HS-5 (cell line): ENCODE measurements around the gene CRADD.
"Not testable (repeated sequence)": the region's sequence is repeated elsewhere in the genome, so short reads cannot be mapped to it uniquely, and the experiment has no call there.

Experiments used
- DNase-seq: peaks from one replicate; pipeline ENCODE4 v3.0.0-alpha.2; 2012; ENCODE audit warnings: low read depth

Gene CRADD

GRCh38 chr12:93873561-93873960 is 196.4 kb downstream of the CRADD start:
- DNase-seq = no peak

GRCh38 chr12:93875157-93875556 is 198.0 kb downstream of the CRADD start:
- DNase-seq = no peak

DNA sequence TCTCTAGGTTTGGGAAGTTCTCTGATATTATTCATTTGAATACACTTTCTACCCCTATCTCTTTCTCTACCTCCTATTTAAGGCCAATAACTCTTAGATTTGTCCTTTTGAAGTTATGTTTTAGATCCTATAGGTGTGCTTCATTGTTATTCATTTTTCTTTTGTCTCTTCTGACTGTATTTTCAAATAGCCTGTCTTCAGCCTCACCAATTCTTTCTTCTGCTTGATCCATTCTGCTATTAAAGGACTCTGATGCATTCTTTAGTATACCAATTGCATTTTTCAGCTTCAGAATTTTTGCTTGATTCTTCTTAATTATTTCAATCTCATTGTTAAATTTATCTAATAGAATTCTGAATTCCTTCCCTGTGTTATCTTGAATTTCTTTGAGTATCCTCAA is 199.2 kb downstream of the CRADD start:
- DNase-seq = no peak

DNA sequence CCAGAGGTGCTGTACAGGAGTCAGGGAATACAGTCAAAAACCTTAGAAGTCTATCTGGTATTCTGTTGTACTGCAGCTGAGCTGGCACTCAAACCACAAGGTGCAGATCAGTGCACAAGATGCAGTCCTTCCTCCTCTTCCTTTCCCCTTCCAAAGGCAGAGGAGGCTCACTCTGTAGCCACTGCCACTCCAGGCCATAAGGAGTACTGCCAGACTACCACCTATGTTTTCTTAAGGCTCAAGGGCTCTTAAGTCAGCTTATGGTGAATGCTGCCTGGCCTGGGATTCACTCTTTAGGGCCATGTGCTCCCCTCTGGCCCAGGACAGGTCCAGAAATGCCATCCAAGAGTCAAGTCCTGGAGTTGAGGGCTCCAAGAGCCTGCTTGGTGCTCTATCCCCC is 200.3 kb downstream of the CRADD start:
- no peak for DNase-seq

- DNase-seq = peak; percentile 11
These were observed 202.6 kb downstream of the CRADD start for GRCh38 chr12:93879476-93880421.

DNA sequence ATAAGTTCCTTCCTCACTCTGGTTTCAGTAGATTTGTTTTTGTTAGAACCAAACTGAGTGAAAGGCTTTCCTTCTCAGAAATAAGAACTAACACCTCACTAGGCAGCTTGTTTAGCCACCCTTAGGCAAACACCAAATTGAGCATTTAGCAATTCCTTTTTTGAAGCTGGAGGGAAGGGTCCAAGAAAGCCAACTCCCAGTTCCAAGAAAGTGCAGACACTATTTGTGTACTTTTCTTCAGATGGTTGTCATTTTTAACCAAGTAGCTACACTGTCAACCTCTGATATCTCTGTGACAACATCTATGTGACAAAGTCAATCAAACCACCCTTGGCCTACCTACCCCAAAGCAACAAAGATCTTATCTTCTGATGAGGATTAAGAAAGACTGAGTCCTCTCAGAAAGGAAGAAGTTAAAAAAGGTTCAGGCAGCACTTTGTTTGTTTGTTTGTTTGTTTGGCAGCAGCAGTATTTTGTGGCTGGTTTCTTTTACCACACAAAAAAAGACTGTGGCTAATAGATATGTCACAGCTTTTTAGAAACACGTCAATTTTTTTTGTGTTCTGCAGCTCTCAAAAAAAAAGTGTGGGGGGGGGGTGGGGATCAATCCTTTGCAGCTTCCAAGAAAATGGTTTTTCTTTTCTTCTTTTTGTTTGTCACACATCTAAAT is 203.8 kb downstream of the CRADD start:
- DNase-seq = no peak

- DNase-seq = no peak
These were observed 205.6 kb downstream of the CRADD start for GRCh38 chr12:93882763-93883162.

GRCh38 chr12:93883436-93884154 is 206.4 kb downstream of the CRADD start:
- DNase-seq = peak; percentile 61

DNA sequence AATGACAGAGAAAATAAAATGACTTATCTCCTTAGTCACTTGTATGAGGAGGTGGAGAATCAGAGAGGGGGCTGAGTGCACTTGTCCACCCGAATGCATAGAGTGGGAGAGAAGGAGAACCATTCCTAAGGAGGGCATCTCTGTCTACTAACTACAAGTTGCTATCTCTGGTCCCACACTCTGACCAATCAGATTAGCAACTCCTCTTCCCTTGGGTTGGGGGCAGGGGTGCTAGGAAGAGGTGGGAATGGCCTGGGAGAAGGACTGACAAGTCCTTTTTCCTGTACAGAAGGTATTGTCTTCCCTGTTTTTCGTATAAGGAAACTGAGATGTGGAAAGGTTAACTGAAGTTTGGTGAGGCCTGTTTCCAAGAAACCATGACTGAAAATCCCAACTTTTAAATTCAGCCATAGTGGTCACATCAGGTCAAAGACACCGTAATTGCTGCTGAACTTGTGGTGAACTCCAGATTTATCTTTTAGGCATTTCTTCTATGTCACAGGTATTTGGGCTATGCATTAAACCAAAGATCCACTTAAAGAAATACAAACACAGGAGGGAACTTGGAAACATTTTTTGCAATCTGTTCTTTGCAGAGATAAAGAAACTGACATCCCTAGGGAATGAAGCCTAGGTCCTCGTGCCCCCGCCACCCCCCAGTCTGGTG is 207.8 kb downstream of the CRADD start:
- DNase-seq = no peak

- not testable (repeated sequence) for DNase-seq
These were observed 208.9 kb downstream of the CRADD start for GRCh38 chr12:93885973-93886532.

GRCh38 chr12:93886533-93887511 is 209.6 kb downstream of the CRADD start:
- no peak for DNase-seq

GRCh38 chr12:93888964-93889363 is 211.8 kb downstream of the CRADD start:
- DNase-seq = no peak

GRCh38 chr12:93889516-93890212 is 212.5 kb downstream of the CRADD start:
- no peak for DNase-seq

DNA sequence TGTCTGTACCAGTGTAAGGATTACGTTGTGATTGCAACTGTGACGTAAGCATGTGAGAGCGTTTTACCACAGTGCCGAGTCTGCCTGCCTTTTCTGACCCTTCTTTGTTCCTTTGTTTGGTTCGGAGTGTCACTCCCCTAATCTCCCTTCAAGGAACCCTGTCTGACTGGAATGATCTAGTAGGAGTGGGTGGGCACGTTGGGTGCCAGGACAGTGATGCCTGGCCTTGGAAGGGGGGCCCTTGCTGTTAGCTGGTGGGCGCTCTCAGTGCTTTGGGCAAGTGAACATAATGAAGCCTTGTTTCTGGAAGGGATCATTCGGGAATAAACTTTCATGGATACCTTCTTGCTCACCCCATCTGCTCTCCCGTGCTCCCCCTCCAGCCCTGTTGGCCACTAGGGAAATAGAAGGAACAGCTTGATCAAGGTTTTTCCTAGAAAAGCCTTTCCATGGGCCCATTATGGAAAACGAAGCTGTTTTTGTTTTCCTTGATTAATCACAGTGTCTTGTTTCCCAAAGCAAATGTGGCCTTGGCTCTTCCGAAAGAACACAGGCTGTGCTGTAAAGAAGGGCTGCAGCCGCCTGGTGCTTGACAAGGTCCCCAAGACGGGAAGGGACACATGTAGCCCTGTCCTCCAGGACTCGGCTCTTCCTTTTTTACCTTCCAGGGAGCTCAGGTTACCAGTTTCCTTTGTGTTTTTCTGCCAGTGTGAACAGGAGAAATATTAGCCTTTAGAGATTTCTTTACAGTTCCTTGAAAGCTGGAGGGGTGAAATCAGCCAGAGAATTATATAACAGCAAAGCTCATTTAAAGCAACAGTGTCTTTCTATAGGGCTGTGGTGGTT is 215.5 kb downstream of the CRADD start:
- DNase-seq = no peak

- no peak for DNase-seq
These were observed 217.4 kb downstream of the CRADD start for GRCh38 chr12:93894391-93895088.

DNA sequence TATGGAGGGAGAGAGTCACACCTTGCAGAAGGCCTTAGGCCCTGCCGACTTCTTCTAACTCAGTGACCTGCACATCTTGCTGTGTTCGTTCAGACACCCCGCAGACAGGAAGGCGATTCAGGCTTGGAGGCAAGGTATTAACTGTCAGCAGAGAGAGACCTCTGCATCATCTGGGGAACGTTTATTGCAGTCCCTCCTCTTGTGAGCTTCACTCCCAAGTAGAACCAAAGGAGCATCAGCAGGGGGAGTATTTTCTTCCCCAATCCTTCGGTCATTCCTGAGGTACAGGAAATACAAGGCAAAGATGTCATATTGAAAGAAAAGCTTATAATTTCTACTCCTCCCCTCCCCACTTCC is 217.9 kb downstream of the CRADD start:
- DNase-seq = no peak

GRCh38 chr12:93896427-93896826 is 219.3 kb downstream of the CRADD start:
- no peak for DNase-seq

- no peak for DNase-seq
These were observed 219.8 kb downstream of the CRADD start for GRCh38 chr12:93896952-93897351.
